Measurements from ENCODE around the gene ITGBL1. TPM values are rescaled to one million over a fixed set of nuclear protein-coding genes. Genes with fewer than 3 reads are reported as not detected.
A peak's percentile ranks its signal among the peaks of the same experiment; 100 is the strongest.

The ITGBL1 gene
- polyA plus RNA-seq, 4 donors, result 0.06 to 0.73 TPM; not detected in 2

- Histone ChIP-seq H3K4me1 (ENCODE audit: control insufficient read depth in 3 of 3, insufficient read depth in 2 of 3, low read depth in 1 of 3, low read length in 2 of 3) (no peaks in the 10 kb centered on the region), H3K27ac (ENCODE audit: low read depth in 1 of 3, low read length in 2 of 3) (peak overlapping the region in 1 of 3 donors; percentile 21), H3K9me3 (ENCODE audit: control insufficient read depth in 2 of 2, insufficient read depth in 1 of 2, low read depth in 1 of 2, low read length in 1 of 2) (no peaks in the 10 kb centered on the region), H3K4me3 (ENCODE audit: low read depth in 1 of 3, low read length in 3 of 3) (no peak overlapping the region), H3K36me3 (ENCODE audit: control insufficient read depth in 3 of 3, insufficient read depth in 2 of 3, low read depth in 1 of 3, low read length in 3 of 3) (no peaks in the 10 kb centered on the region), H3K27me3 (ENCODE audit: control insufficient read depth in 3 of 3, insufficient read depth in 3 of 3, low read length in 3 of 3) (no peaks in the 10 kb centered on the region)
- 35 to 53% (median 42%) methylated on average over 8 of the region's 8 CpGs for WGBS, 3 donors
- no peak for FAIRE-seq
- no peak for DNase-seq
These were observed 171.9 kb downstream of the ITGBL1 start for GRCh38 chr13:101624210-101624922.

GRCh38 chr13:101624981-101625380 is 172.5 kb downstream of the ITGBL1 start:
- H3K4me1 ChIP-seq (ENCODE audit: control insufficient read depth in 3 of 3, insufficient read depth in 2 of 3, low read depth in 1 of 3, low read length in 2 of 3), result no peaks in the 10 kb centered on the region
- no peaks in the 10 kb centered on the region for H3K9me3 ChIP-seq (ENCODE audit: control insufficient read depth in 2 of 2, insufficient read depth in 1 of 2, low read depth in 1 of 2, low read length in 1 of 2)
- FAIRE-seq, result no peak
- H3K27ac ChIP-seq (ENCODE audit: low read depth in 1 of 3, low read length in 2 of 3), result peak overlapping the region in 1 of 3 donors; percentile 32
- WGBS, 3 donors, result 49 to 56% (median 54%) methylated on average over 3 of the region's 3 CpGs
- H3K36me3 ChIP-seq (ENCODE audit: control insufficient read depth in 3 of 3, insufficient read depth in 2 of 3, low read depth in 1 of 3, low read length in 3 of 3), result no peaks in the 10 kb centered on the region
- H3K27me3 ChIP-seq (ENCODE audit: control insufficient read depth in 3 of 3, insufficient read depth in 3 of 3, low read length in 3 of 3), result no peaks in the 10 kb centered on the region
- H3K4me3 ChIP-seq (ENCODE audit: low read depth in 1 of 3, low read length in 3 of 3), result no peak overlapping the region
- DNase-seq, result no peak

GRCh38 chr13:101626925-101627555 is 174.6 kb downstream of the ITGBL1 start:
- H3K4me3 ChIP-seq (ENCODE audit: low read depth in 1 of 3, low read length in 3 of 3), result no peak overlapping the region
- no peaks in the 10 kb centered on the region for H3K4me1 ChIP-seq (ENCODE audit: control insufficient read depth in 3 of 3, insufficient read depth in 2 of 3, low read depth in 1 of 3, low read length in 2 of 3)
- no peaks in the 10 kb centered on the region for H3K27me3 ChIP-seq (ENCODE audit: control insufficient read depth in 3 of 3, insufficient read depth in 3 of 3, low read length in 3 of 3)
- peak in 1 of 2 donors; percentile 10 for DNase-seq
- H3K9me3 ChIP-seq (ENCODE audit: control insufficient read depth in 2 of 2, insufficient read depth in 1 of 2, low read depth in 1 of 2, low read length in 1 of 2), result no peaks in the 10 kb centered on the region
- no peaks in the 10 kb centered on the region for H3K36me3 ChIP-seq (ENCODE audit: control insufficient read depth in 3 of 3, insufficient read depth in 2 of 3, low read depth in 1 of 3, low read length in 3 of 3)
- 45 to 48% (median 47%) methylated on average over 4 of the region's 4 CpGs for WGBS, 3 donors
- H3K27ac ChIP-seq (ENCODE audit: low read depth in 1 of 3, low read length in 2 of 3), result no peak overlapping the region
- no peak for FAIRE-seq

GRCh38 chr13:101627556-101627943 is 175.1 kb downstream of the ITGBL1 start:
- Histone ChIP-seq H3K4me1 (ENCODE audit: control insufficient read depth in 3 of 3, insufficient read depth in 2 of 3, low read depth in 1 of 3, low read length in 2 of 3) (no peaks in the 10 kb centered on the region), H3K27me3 (ENCODE audit: control insufficient read depth in 3 of 3, insufficient read depth in 3 of 3, low read length in 3 of 3) (no peaks in the 10 kb centered on the region), H3K9me3 (ENCODE audit: control insufficient read depth in 2 of 2, insufficient read depth in 1 of 2, low read depth in 1 of 2, low read length in 1 of 2) (no peaks in the 10 kb centered on the region), H3K36me3 (ENCODE audit: control insufficient read depth in 3 of 3, insufficient read depth in 2 of 3, low read depth in 1 of 3, low read length in 3 of 3) (no peaks in the 10 kb centered on the region), H3K4me3 (ENCODE audit: low read depth in 1 of 3, low read length in 3 of 3) (no peak overlapping the region), H3K27ac (ENCODE audit: low read depth in 1 of 3, low read length in 2 of 3) (peak overlapping the region in 1 of 3 donors; percentile 41)
- no peak for DNase-seq
- 41 to 49% (median 47%) methylated on average over 5 of the region's 5 CpGs for WGBS, 3 donors
- no peak for FAIRE-seq

GRCh38 chr13:101628900-101629299 is 176.4 kb downstream of the ITGBL1 start:
- H3K9me3 ChIP-seq (ENCODE audit: control insufficient read depth in 2 of 2, insufficient read depth in 1 of 2, low read depth in 1 of 2, low read length in 1 of 2), result no peaks in the 10 kb centered on the region
- no peak overlapping the region for H3K4me3 ChIP-seq (ENCODE audit: low read depth in 1 of 3, low read length in 3 of 3)
- WGBS, 3 donors, result 82 to 88% (median 84%) methylated on average over 1 of the region's 1 CpG
- no peaks in the 10 kb centered on the region for H3K4me1 ChIP-seq (ENCODE audit: control insufficient read depth in 3 of 3, insufficient read depth in 2 of 3, low read depth in 1 of 3, low read length in 2 of 3)
- no peak for DNase-seq
- H3K36me3 ChIP-seq (ENCODE audit: control insufficient read depth in 3 of 3, insufficient read depth in 2 of 3, low read depth in 1 of 3, low read length in 3 of 3), result no peaks in the 10 kb centered on the region
- no peaks in the 10 kb centered on the region for H3K27me3 ChIP-seq (ENCODE audit: control insufficient read depth in 3 of 3, insufficient read depth in 3 of 3, low read length in 3 of 3)
- no peak for FAIRE-seq
- H3K27ac ChIP-seq (ENCODE audit: low read depth in 1 of 3, low read length in 2 of 3), result no peak overlapping the region

- no peak overlapping the region for H3K27ac ChIP-seq (ENCODE audit: low read depth in 1 of 3, low read length in 2 of 3)
- FAIRE-seq (no peak), DNase-seq (no peak)
- H3K4me1 ChIP-seq (ENCODE audit: control insufficient read depth in 3 of 3, insufficient read depth in 2 of 3, low read depth in 1 of 3, low read length in 2 of 3), result no peaks in the 10 kb centered on the region
- no peak overlapping the region for H3K4me3 ChIP-seq (ENCODE audit: low read depth in 1 of 3, low read length in 3 of 3)
- H3K27me3 ChIP-seq (ENCODE audit: control insufficient read depth in 3 of 3, insufficient read depth in 3 of 3, low read length in 3 of 3), result no peaks in the 10 kb centered on the region
- no peaks in the 10 kb centered on the region for H3K9me3 ChIP-seq (ENCODE audit: control insufficient read depth in 2 of 2, insufficient read depth in 1 of 2, low read depth in 1 of 2, low read length in 1 of 2)
- no peaks in the 10 kb centered on the region for H3K36me3 ChIP-seq (ENCODE audit: control insufficient read depth in 3 of 3, insufficient read depth in 2 of 3, low read depth in 1 of 3, low read length in 3 of 3)
These were observed 178.9 kb downstream of the ITGBL1 start for GRCh38 chr13:101631395-101631794.

GRCh38 chr13:101634142-101634541 is 181.7 kb downstream of the ITGBL1 start:
- DNase-seq, result no peak
- 72 to 84% (median 74%) methylated on average over 2 of the region's 2 CpGs for WGBS, 3 donors
- Histone ChIP-seq H3K4me1 (ENCODE audit: control insufficient read depth in 3 of 3, insufficient read depth in 2 of 3, low read depth in 1 of 3, low read length in 2 of 3) (no peaks in the 10 kb centered on the region), H3K4me3 (ENCODE audit: low read depth in 1 of 3, low read length in 3 of 3) (no peak overlapping the region), H3K9me3 (ENCODE audit: control insufficient read depth in 2 of 2, insufficient read depth in 1 of 2, low read depth in 1 of 2, low read length in 1 of 2) (no peaks in the 10 kb centered on the region), H3K36me3 (ENCODE audit: control insufficient read depth in 3 of 3, insufficient read depth in 2 of 3, low read depth in 1 of 3, low read length in 3 of 3) (no peaks in the 10 kb centered on the region), H3K27ac (ENCODE audit: low read depth in 1 of 3, low read length in 2 of 3) (no peak overlapping the region), H3K27me3 (ENCODE audit: control insufficient read depth in 3 of 3, insufficient read depth in 3 of 3, low read length in 3 of 3) (no peaks in the 10 kb centered on the region)
- FAIRE-seq, result no peak

- H3K4me1 ChIP-seq (ENCODE audit: control insufficient read depth in 3 of 3, insufficient read depth in 2 of 3, low read depth in 1 of 3, low read length in 2 of 3), result no peaks in the 10 kb centered on the region
- no peaks in the 10 kb centered on the region for H3K9me3 ChIP-seq (ENCODE audit: control insufficient read depth in 2 of 2, insufficient read depth in 1 of 2, low read depth in 1 of 2, low read length in 1 of 2)
- no peaks in the 10 kb centered on the region for H3K36me3 ChIP-seq (ENCODE audit: control insufficient read depth in 3 of 3, insufficient read depth in 2 of 3, low read depth in 1 of 3, low read length in 3 of 3)
- DNase-seq (no peak), FAIRE-seq (no peak)
- H3K27ac ChIP-seq (ENCODE audit: low read depth in 1 of 3, low read length in 2 of 3), result no peak overlapping the region
- no peaks in the 10 kb centered on the region for H3K27me3 ChIP-seq (ENCODE audit: control insufficient read depth in 3 of 3, insufficient read depth in 3 of 3, low read length in 3 of 3)
- no peak overlapping the region for H3K4me3 ChIP-seq (ENCODE audit: low read depth in 1 of 3, low read length in 3 of 3)
- WGBS, 3 donors, result 61 to 77% (median 76%) methylated on average over 1 of the region's 1 CpG
These were observed 187.2 kb downstream of the ITGBL1 start for GRCh38 chr13:101639711-101640110.
